SK-N-SH (cell line): ENCODE results near the gene RBAK. TPM values are rescaled to one million over a fixed set of nuclear protein-coding genes. Genes with fewer than 3 reads are reported as not detected.

Experiments
- CTCF ChIA-PET: fragments of 300-600, 350-600 bp; formaldehyde crosslinking; extraction: SDS; loops from one replicate; lab custom pipeline; 2021; lab: Yijun Ruan, JAX
- POLR2A ChIA-PET: fragments of 350-600 bp; sonication (Branson Sonifier 250); formaldehyde crosslinking; extraction: SDS; loops from one replicate; lab custom pipeline; 2020; ENCODE audit warnings: antibody characterized with exemption, inconsistent platforms; lab: Yijun Ruan, JAX
- DNase-seq: peaks from one replicate; pipeline ENCODE4 v3.0.0; 2012
- H2AFZ ChIP-seq: fragments of 200-600 bp; sonication (generic); 2 replicates; pipeline ENCODE4 v1.8.1; 2016; ENCODE audit warnings: antibody characterized with exemption, mild to moderate bottlenecking, low read depth
- H3F3A ChIP-seq: fragments of 200-600 bp; sonication (generic); replicated peaks from 2 replicates; pipeline ENCODE3; 2016; ENCODE audit warnings: antibody characterized with exemption, mild to moderate bottlenecking; ENCODE audit not compliant: insufficient read depth
- H3K27ac ChIP-seq, 2 experiments: fragments of 200-500 bp in 1 of 2; fragments of 200-600 bp in 1 of 2; sonication (Bioruptor generic) in 1 of 2; sonication (generic), shearing (Covaris generic) in 1 of 2; 2 replicates each; pipeline versions ENCODE4 v1.5.1 to v1.6.1; 2014 to 2016; ENCODE audit warnings: low read depth in 2 of 2, inconsistent platforms in 1 of 2, low read length in 1 of 2, mild to moderate bottlenecking in 1 of 2, mixed read lengths in 1 of 2
- H3K27me3 ChIP-seq: fragments of 200-600 bp; sonication (generic), shearing (Covaris generic); 2 replicates; pipeline ENCODE4 v1.6.1; 2016; ENCODE audit warnings: mixed run types; ENCODE audit not compliant: insufficient read depth
- H3K36me3 ChIP-seq, 2 experiments: fragments of 200-500 bp in 1 of 2; fragments of 200-600 bp in 1 of 2; sonication (Bioruptor generic) in 1 of 2; sonication (generic) in 1 of 2; replicated peaks in 1 of 2; 2 replicates each; pipeline versions ENCODE3 to v1.5.1; 2014 to 2016; ENCODE audit warnings: low read length in 1 of 2, mild to moderate bottlenecking in 1 of 2; ENCODE audit not compliant: insufficient read depth in 2 of 2, control insufficient read depth in 1 of 2
- H3K4me1 ChIP-seq, 2 experiments: fragments of 200-500 bp in 1 of 2; fragments of 200-600 bp in 1 of 2; sonication (Bioruptor generic) in 1 of 2; sonication (generic), shearing (Covaris generic) in 1 of 2; 2 replicates each; pipeline versions ENCODE4 v1.5.1 to v1.6.1; 2014 to 2016; ENCODE audit warnings: low read depth in 1 of 2, low read length in 1 of 2, mixed run types in 1 of 2; ENCODE audit not compliant: insufficient read depth in 2 of 2, control insufficient read depth in 1 of 2
- H3K4me2 ChIP-seq: fragments of 200-600 bp; sonication (generic), shearing (Covaris generic); 2 replicates; pipeline ENCODE4 v1.6.1; 2017; ENCODE audit warnings: mixed run types
- H3K4me3 ChIP-seq, 2 experiments: fragments of 200-500 bp in 1 of 2; fragments of 200-600 bp in 1 of 2; sonication (Bioruptor generic) in 1 of 2; sonication (generic), shearing (Covaris generic) in 1 of 2; 2 replicates each; pipeline versions ENCODE4 v1.5.1 to v1.8.1; 2014 to 2016; ENCODE audit warnings: low read depth in 2 of 2, inconsistent platforms in 1 of 2, low read length in 1 of 2, mild to moderate bottlenecking in 1 of 2, mixed read lengths in 1 of 2, moderate library complexity in 1 of 2
- H3K79me2 ChIP-seq: fragments of 200-600 bp; sonication (generic); 2 replicates; pipeline ENCODE4 v1.8.1; 2017; ENCODE audit warnings: mild to moderate bottlenecking; ENCODE audit not compliant: insufficient read depth
- H3K9ac ChIP-seq: fragments of 200-600 bp; sonication (generic); 2 replicates; pipeline ENCODE4 v1.6.1; 2017; ENCODE audit warnings: mixed run types
- H3K9me2 ChIP-seq: fragments of 200-600 bp; sonication (generic); 2 replicates; pipeline ENCODE4 v1.6.1; 2017; ENCODE audit warnings: mixed run types
- H3K9me3 ChIP-seq: fragments of 200-600 bp; sonication (generic); 2 replicates; pipeline ENCODE4 v1.6.1; 2017; ENCODE audit warnings: mixed run types, mild to moderate bottlenecking, moderate library complexity
- H4K20me1 ChIP-seq: fragments of 200-600 bp; sonication (generic); 2 replicates; pipeline ENCODE4 v1.6.1; 2017; ENCODE audit warnings: mild to moderate bottlenecking, mixed run types; ENCODE audit not compliant: insufficient read depth
- CHD2 ChIP-seq: fragments of 150-350 bp; IDR thresholded peaks from 2 replicates; pipeline ENCODE4 v1.6.1; 2018; ENCODE audit warnings: low read length; ENCODE audit not compliant: partially characterized antibody
- EZH2phosphoT487 ChIP-seq: fragments of 200-600 bp; sonication (generic); IDR thresholded peaks from 2 replicates; pipeline ENCODE4 v1.6.1; 2017; ENCODE audit warnings: low read depth, mixed run types, mild to moderate bottlenecking, antibody characterized with exemption, moderate library complexity, borderline replicate concordance
- MAX ChIP-seq: IDR thresholded peaks from 2 replicates; pipeline ENCODE4 v1.4.0; 2012; ENCODE audit warnings: low read depth
- MXI1 ChIP-seq: IDR thresholded peaks from 2 replicates; pipeline ENCODE4 v1.6.1; 2012; ENCODE audit warnings: mild to moderate bottlenecking, low read depth, low read length, improper control_type of control experiment
- POLR2AphosphoS5 ChIP-seq: IDR thresholded peaks from 2 replicates; pipeline ENCODE4 v1.6.1; 2012; ENCODE audit warnings: low read depth, low read length
- RAD21 ChIP-seq: IDR thresholded peaks from 2 replicates; pipeline ENCODE4 v1.6.1; 2012; ENCODE audit warnings: mild to moderate bottlenecking, low read length
- RFX5 ChIP-seq: IDR thresholded peaks from 2 replicates; pipeline ENCODE4 v1.6.1; 2012; ENCODE audit warnings: mild to moderate bottlenecking, improper control_type of control experiment, low read length
- SIN3A ChIP-seq: IDR thresholded peaks from 2 replicates; pipeline ENCODE4 v1.6.1; 2012; ENCODE audit warnings: low read depth, mild to moderate bottlenecking, low read length, moderate library complexity, borderline replicate concordance
- TAF1 ChIP-seq: IDR thresholded peaks from 2 replicates; pipeline ENCODE4 v1.6.1; 2012; ENCODE audit warnings: low read depth, mild to moderate bottlenecking, low read length, moderate library complexity, borderline replicate concordance
- TCF12 ChIP-seq: IDR thresholded peaks from 2 replicates; pipeline ENCODE4 v1.4.0; 2012
- TEAD4 ChIP-seq: IDR thresholded peaks from 2 replicates; pipeline ENCODE4 v1.4.0; 2012; ENCODE audit warnings: mild to moderate bottlenecking, borderline replicate concordance; ENCODE audit not compliant: insufficient read depth
- YY1 ChIP-seq: IDR thresholded peaks from 2 replicates; pipeline ENCODE4 v1.4.0; 2012; ENCODE audit warnings: low read depth, mild to moderate bottlenecking
- WGBS: methylation state at CpG from one replicate; pipeline ENCODE4 v1.1.6; 2017; ENCODE audit warnings: low lambda C conversion rate; 5-methylcytosine and 5-hydroxymethylcytosine counted together
- polyA plus RNA-seq, 3 experiments: library from polyadenylated mRNA; depleted of rRNA; stranded (reverse); fragments of >200 nt; gene quantifications; 2 replicates each; pipeline ENCODE4 v1.2.3, GENCODE V29; 2012

The RBAK gene
- polyA plus RNA-seq, 1 of the 3 experiments (the other 2 are of a cell fraction) = 2.5 TPM

GRCh38 chr7:5045558-5046396 is at the start of gene RBAK (continued):
- TF ChIP-seq TEAD4 (no peak), MXI1 (peak; percentile 64), TAF1 (peak; percentile 89), TCF12 (no peak), CHD2 (peak; percentile 94), SIN3A (no peak)

GRCh38 chr7:4996696-4997222 is 48.9 kb upstream of the RBAK start:
- Histone ChIP-seq H3K4me2 (no peak overlapping the region), H4K20me1 (peaks cover 5% of the 10 kb centered on the region; the same call in 1 of the 2 replicates), H3K9me3 (no peaks in the 10 kb centered on the region), H3K9ac (no peak overlapping the region), H3K9me2 (no peaks in the 10 kb centered on the region), H3K27me3 (no peaks in the 10 kb centered on the region), H3K36me3 (peaks cover 56 to 59% of the 10 kb centered on the region in 2 experiments), H2AFZ (no peak overlapping the region), H3K4me1 (no peaks in the 10 kb centered on the region), H3F3A (no peaks in the 10 kb centered on the region), H3K4me3 (no peak overlapping the region), H3K27ac (no peak overlapping the region), H3K79me2 (peaks cover 12% of the 10 kb centered on the region)
- POLR2A ChIA-PET = no interaction called here
- CTCF ChIA-PET = interaction anchor here (2.2 kb wide), 1 partner anchor 23 kb away, joined by 9 read pairs; no protein-coding TSS in a partner anchor
- TF ChIP-seq TEAD4 = no peak
- no peak for DNase-seq
- WGBS = 95% methylated on average over 6 of the region's 7 CpGs

GRCh38 chr7:4998244-4998643 is 47.4 kb upstream of the RBAK start:
- Histone ChIP-seq H3K27ac (no peak overlapping the region), H3K9me3 (no peaks in the 10 kb centered on the region), H3K27me3 (no peaks in the 10 kb centered on the region), H3F3A (no peaks in the 10 kb centered on the region), H3K79me2 (peaks cover 6% of the 10 kb centered on the region; the same call in 1 of the 2 replicates), H3K4me1 (no peaks in the 10 kb centered on the region), H3K36me3 (peaks cover 50 to 56% of the 10 kb centered on the region in 2 experiments), H3K9ac (no peak overlapping the region), H4K20me1 (peaks cover 5% of the 10 kb centered on the region; the same call in 1 of the 2 replicates), H3K4me2 (no peak overlapping the region), H3K4me3 (no peak overlapping the region), H2AFZ (no peak overlapping the region), H3K9me2 (no peaks in the 10 kb centered on the region)
- 95% methylated on average over 3 of the region's 3 CpGs for WGBS
- TF ChIP-seq EZH2phosphoT487 = no peak
- TF ChIP-seq RFX5 = no peak
- TF ChIP-seq RAD21 = no peak
- TF ChIP-seq SIN3A = no peak
- no peak for TF ChIP-seq MAX
- no peak for TF ChIP-seq POLR2AphosphoS5
- no peak for TF ChIP-seq YY1
- TF ChIP-seq CHD2 = no peak
- no peak for DNase-seq
- ChIA-PET CTCF (interaction anchor here (1.1 to 2.2 kb wide), 2 partner anchors 24 to 200 kb away, joined by 3 to 9 read pairs; no protein-coding TSS in a partner anchor), POLR2A (no interaction called here)
